DMS 273 (cell line): ENCODE measurements around the gene NFE2L2.
"Not testable (repeated sequence)": the region's sequence is repeated elsewhere in the genome, so short reads cannot be mapped to it uniquely, and the experiment has no call there.

ENCODE experiments used
- DNase-seq: peaks from one replicate; lab custom pipeline; 2025; ENCODE audit not compliant: unreplicated experiment; lab: John Stamatoyannopoulos, UW

Gene NFE2L2

DNA sequence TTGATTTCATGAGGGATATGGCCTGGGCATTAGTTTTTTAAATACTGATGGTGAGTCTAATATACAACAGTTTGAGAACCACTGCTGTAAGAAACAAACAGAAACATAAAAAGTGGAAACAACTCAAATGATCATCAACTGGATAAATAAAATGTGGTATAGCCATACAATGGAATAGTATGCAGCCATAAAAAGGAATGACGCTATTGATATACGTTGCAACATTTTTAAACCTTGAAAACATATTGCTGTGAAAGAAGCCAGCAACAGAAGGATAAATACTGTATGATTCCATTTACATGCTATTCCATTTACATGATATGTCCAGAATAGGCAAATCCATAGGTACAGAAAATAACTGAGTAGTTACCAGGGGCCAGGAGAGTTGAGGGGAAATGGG, 6.5 kb downstream of the NFE2L2 start:
- no peak for DNase-seq

DNA sequence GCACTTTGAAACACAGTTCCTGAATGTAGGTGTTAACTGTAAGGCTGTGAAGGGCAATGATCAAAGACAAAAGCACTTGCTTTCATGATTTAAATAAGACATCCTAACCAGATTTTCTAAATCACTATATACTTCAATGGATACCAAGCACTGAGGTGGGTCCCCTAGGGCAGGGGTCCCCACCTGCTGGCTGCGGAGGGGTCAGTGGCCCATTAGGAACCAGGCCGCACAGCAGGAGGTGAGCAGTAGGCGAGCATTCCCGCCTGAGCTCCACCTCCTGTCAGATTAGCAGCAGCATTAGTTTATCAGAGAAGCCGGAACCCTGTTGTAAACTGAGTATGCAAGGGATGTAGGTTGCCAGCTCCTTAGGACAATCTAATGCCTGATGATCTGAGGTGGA, 7.1 kb downstream of the NFE2L2 start:
- no peak for DNase-seq

DNA sequence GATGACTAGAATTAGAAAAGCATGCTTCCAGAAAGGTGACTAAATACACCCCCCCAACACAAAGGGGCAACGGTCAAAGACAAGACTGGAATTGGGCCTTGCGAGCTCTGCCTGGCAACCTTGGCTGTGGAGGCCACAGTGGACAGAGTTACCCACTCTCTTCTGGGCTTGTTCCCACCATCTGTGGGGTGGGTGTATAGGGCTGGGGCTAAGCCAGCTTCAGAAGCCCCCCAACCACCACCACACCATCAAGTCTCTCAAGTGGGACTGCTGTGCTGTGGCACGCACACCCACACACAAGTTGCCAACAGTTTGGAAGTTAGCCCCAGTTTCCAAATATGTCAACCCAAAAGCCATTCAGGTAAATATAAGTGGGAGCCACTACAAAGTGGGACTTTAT, 7.8 kb downstream of the NFE2L2 start:
- DNase-seq = no peak

DNA sequence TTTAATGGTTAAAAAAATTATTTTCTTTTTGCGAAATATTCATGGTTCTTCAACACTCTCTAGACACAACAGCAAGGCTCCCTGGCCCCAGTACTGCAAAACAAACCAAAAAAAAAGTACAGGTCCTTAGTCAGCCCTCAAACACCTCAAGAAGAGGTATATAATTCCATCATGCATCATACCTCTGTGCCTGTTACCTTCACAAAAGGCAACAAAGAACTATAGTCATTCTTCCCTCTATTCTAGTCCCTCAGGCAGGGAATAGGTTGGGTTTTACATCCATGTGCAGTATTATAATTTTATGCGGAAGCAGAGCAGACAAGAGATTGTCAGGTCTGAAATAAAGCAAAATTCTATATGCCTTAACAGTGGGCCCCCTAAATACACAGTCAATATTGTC, 8.5 kb downstream of the NFE2L2 start:
- DNase-seq = no peak

DNA sequence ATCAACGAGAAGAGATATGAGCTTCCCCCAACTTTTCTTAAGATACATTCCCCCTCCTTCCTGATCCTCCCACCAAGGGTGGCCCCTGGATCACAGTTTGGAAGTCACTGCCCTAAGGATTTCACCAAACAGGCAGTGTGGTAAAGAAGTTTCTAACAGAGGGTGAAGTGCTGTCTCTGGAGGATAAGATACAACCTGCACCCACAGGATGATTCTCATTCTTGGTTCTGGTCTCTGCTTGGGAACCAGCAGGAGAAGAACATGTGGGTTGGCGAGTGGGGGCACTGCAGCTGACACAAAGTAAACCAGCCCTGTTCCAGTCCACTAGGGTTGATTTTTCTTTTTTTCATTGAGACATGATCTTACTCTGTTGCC, 9.3 kb downstream of the NFE2L2 start:
- DNase-seq = no peak

DNA sequence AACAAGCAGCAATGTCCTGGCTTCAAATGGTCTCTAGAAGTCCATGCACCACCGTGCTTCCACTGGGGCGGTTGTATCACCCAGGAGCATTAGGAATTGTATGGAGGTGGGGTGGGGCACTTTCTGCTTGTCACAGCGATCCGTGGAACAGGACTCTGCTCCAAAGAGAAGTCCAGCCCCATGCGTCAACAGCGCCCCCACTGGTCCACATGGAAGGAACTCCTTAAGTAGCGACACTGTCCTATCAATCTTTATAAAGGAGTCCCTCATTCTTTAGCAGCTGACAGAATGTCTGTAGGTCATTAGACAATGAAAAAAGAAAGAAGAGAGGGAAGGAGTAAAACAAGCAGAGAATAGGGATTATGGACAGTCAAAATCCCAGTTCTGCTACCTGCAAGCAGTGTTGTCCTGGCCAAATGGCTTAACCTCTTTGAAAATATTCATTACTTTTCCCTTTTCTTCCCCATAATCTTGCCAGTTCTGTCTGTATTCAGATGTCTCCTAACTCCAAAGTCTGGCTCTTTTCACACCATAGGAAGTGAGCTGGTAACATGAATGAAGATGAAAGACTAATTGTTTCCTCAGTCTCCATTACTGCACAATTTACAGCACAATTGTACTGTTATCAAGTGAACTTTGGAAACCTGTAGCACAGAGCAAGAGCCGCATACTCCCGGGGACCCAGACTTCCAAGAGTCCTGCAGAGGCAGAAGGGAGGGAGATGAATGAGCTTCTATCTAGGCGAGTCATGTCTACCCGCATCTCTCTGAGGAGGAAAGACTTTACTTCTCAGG, 9.9 kb downstream of the NFE2L2 start:
- DNase-seq = peak; percentile 58

DNA sequence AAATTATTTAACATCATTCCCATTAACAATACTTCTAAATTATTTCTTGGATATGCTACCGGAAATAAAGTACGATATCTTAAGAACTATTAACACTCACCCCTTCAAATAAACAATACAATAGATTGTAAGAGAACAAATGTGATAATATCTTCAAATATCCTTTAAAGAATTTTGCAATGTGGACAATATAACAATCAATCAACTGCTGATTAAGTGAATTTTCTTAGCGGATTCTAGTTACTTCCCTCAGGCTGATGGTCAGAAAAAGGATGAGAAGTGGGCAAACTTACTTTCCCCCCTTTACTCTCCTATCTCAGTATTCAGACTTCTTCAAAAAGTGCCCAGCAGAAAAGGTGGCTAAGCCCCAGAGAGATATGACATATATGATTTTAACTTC, 10.8 kb downstream of the NFE2L2 start:
- no peak for DNase-seq

DNA sequence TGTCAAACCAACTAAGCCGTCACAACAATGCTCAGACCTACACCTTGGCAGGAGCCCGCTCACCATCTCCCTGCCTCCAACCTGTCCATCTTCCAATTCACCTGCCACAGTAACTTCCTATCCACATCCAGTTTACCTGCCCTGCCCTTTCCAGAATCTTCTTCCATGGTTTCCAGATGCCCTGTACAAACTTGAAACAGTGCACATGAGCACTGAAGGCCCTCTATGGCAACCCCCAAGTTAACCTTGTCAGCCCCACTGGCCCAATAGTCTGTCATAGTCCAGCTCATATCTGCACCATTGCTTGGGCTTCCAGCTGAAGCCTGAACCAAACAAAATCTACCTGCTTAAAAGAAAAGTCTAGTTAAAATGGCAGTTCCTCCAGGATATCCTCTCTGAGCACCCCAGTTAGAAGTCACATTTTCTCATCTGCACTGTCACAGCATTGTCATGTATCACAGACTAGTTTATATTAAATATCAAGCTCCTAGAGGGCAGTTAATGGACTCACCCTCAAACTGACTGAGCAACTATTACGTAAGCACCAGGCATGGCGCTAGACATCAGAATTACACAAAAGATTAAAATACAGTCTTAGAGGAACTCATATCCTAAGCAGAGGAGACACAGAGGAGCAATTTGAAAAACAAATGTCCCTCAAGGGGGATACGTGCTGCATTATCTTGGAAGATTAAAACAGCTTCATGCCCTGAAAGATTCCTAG, 11.6 kb downstream of the NFE2L2 start:
- no peak for DNase-seq

DNA sequence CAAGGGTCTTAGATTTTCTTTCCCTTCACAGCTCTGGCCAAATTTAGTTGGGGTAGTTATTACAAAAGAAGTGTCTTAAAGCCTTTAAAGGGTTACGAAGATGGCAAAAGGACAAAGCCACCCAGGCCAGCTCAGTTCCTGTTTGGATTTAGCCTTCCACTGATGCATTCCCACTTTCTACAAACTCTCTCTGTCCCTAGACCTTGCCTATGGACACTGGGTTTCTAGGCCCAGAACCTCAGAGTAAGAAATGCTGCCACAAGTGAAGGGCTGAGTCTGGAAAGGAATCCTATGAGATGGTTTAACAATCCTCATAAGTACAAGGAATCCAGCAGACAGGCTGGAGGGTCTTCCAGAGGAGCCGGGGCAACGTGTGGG, 13.4 kb downstream of the NFE2L2 start:
- DNase-seq = no peak

DNA sequence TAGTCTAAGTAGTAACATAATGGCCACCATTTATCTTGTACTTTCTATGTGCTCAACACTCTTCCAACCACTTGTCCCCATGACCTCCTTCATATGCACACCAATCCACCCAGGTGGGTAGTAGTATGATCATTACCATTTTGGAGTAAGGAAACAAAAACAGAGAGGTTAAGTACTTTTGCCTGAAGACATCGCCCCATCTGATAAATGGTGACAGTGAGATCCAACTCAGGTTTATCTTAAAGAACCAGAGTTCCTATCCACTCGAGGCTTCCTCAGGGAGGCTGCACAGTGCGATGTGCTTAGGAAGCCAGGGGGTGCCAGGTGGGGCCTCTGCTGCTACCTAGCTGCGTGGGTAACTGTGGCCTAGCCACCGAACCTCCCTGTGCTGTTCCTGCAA, 14.1 kb downstream of the NFE2L2 start:
- no peak for DNase-seq

DNA sequence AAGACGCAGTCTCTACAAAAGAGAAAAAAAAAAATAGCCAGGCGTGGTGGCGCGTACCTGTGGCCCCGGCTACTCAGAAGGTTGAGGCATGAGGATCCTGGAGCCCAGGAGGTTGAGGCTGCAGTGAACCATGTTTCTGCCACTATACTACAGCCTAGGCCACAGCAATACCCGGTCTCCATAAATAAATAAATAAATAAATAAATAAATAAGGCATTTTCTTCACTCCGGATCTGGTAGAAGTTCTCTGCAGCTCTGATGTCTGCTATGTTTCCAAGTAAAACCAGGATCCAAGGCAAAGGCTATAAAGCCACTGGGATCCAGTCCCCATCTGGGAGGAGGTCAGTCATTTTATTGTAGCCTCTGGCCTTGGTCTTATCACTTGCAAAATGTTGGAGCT, 15.5 kb downstream of the NFE2L2 start:
- DNase-seq = no peak

DNA sequence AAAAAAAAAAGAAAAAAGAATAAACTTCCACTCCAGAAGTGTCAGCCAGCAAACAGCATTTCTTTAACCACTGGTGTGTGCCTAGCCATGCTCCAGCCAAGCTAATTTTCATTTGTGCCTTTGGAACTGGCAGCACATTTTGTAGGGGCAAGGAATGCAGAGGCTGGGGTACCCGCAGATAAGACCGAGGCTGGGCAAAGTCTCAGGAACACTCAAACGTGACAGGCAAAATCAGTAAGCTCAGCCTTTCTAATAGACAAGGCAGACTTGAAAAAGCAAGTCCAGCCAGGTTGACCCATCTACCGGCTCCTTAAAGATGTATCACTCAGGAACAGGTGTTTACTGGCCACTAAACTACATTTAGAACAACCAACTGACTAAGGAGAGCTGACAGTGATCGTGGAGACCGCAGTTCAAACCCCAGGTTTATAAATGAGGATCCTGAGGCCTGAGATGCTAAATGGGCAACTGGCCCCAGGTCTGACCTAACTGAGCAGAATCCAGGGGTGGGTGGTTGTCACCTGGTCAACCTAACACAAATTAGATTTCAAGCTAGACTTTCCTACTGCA, 16.7 kb downstream of the NFE2L2 start:
- DNase-seq = no peak

DNA sequence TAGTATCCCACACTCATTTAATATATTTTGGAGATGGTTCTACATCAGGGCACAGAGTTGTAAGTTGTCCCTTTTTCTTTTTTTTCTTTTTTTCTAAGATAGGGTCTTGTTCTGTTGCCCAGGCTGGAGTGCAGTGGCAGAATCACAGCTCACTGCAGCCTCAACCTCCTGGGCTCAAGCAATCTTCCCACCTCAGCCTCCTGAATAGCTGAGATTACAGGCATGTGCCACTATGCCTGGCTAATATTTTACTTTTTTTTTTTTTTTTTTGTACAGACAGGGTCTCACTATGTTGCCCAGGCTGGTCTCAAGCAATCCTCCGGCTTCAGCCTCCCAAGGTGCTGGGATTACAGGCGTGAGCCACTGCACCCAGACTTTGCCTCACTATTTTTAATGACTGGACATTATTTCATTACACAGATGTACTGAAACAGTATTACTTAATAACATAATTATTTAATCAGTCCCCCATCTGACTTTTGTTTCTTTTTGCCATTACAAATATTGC, 17.9 kb downstream of the NFE2L2 start:
- DNase-seq = not testable (repeated sequence)

DNA sequence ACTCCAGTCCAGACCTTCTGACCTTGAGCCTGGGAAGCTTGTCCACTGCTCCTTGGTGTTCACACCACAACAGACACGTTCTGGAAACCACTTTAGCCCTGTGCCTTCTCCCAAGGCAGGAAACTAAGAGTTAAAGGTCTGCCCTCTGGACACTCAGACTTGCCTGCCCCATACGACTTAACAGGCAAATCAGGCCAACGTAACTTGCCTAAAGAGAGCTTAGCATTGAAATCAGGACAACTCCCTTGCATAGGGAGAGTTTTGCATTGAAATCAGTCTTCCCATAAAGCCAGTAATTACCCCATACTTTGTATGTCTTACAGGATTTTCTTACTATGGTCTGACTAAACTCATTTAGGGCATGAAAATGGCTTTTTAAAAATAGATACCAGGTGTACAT, 18.5 kb downstream of the NFE2L2 start:
- no peak for DNase-seq

DNA sequence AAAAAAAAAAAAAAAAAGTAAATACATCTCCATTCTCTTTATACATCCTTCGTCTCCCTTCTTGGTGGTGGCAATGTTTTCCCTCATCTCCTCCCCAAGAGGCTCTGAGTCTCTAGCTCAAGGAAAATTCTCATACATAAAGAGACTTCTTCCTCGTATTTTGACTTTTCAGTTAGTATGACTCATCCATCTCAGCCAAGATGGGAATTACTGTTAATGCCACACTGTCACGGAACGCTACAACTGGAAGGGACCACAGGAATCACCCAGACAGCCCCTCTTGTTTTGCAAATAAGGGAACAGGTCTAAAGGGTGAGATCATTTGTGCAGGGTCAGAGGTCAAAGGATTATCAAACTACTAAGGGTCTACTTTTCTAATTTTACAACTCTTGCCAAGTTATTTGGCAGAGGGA, 19.5 kb downstream of the NFE2L2 start:
- no peak for DNase-seq

DNA sequence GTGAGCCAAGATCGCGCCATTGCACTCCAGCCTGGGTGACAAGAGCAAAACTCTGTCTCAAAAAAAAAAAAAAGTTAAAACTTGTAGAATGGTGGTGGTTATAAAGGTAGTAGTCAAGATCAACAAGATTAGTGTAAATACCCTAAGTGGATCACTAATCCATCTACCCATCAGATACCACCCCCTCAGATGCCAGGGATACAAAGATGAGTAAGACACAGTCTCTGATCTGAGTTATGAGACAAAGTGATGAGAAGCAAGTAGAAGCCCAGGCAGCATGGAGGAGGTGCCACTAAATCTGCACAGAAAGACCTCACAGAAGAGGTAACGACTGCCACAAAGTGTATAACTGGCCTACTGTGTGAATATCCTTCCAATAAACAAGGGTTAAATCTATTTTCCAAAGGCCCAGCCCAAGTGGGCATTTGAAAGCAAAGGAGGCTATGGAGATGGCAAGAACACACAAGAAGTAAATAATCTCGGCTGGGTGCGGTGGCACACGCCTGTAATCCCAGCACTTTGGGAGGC, 20.2 kb downstream of the NFE2L2 start:
- no peak for DNase-seq

DNA sequence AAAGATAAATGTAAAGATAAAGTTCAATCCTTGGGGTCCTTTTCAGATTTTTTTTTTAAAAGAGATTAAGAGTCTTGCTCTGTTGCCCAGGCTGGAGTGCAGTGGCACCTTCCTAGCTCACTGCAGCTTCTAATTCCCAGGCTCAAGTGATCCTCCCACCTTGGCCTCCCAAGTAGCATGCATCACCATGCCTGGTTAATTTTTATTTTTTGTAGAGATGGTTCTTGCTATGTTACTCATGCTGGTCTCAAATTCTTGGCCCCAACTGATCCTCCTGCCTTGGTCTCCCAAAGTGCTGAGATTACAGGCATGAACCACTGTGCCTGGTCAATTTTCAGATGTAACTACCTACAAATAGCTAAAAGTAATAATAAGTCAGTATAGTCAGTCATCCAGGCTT, 21.1 kb downstream of the NFE2L2 start:
- no peak for DNase-seq

DNA sequence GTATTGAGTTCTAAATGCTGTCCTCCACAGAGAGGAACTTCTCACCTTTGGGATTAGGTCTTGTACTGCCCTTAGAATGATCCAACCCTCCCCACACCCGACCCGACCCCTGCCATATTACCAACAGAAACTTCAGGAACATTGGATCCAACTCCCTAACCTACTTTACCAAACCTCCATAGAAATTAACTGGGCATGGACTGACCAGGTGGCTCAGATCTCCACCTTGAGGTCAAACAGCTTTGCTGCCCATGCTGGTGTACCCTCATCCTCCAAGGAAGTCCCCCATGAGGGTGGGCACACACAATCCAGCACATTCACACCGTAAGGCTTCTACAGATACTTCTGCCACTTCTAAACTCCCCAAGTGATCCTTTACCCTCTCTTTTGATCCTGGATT, 21.5 kb downstream of the NFE2L2 start:
- DNase-seq = no peak

DNA sequence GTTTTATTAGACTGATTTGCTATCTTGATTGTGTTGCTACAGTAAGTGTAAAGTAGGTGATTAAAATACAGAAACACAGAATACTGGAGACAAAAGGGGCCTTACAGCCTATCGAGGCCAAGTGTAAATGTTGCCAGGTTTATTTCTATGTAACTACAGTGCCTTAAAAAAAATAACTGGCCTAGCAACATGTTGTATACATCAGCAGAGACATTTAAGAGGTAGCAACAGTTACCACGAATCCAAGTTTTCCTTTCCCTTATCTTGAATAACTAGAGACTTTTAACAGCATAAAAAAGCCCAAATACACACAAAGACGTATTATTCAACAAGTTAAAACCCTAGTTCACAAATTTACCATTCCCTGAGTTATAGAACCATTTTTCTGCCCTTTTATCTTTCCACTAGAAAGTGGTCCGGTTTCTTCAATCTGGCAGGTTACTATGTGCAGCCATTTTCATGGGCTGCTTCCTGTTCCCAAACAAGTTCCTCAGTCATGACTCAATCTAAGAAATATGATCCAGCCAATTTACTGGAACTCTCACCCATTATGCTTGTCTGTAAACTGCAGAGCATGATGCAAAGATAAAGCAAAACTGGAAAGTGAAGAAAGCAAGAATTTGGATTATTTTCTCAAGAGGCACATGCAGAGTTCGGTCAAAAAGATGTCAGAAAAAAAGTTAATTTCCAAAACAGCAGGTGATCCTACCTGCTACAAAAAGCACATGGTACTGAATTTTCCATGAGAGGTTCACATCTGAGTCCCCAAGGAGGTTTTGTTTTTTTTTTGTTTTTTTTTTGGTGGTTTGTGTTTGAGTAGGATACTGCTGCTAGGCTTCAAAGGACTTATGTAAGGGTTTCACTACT, 22.2 kb downstream of the NFE2L2 start:
- peak; percentile 86 for DNase-seq

DNA sequence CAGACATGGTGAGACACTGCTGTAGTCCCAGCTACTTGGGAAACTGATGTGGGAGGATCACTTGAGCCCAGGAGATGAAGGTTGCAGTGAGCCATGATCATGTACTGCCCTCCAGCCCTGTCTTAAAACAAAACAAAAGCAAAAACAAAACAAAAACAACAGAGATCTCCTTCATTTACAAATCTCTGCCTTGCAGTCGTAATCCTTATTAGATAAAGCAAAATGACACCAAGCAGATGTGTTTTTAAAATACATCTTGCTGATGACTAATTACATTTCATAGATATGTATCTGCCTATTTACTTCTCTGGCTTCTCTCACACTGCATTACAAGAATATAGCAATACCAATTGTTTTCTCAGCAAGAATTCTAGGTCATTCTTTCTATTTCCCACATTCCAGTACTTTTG, 22.8 kb downstream of the NFE2L2 start:
- DNase-seq = no peak
